Thymus (tissue), 11 donors: ENCODE measurements around the gene OVCH2. TPM values are rescaled to one million over a fixed set of nuclear protein-coding genes. Genes with fewer than 3 reads are reported as not detected.

Experiments
- DNase-seq, 9 donors: peaks; one replicate each; pipeline ENCODE4 v3.0.0-alpha.2; 2013; ENCODE audit warnings: low spot score in 9 of 9, low read depth in 6 of 9, missing footprints in 1 of 9
- H3K27ac ChIP-seq, 2 donors: one replicate each; pipeline ENCODE4 v1.5.1; 2013; ENCODE audit warnings: control low read depth in 1 of 2, low read depth in 1 of 2, low read length in 1 of 2, mild to moderate bottlenecking in 1 of 2, moderate library complexity in 1 of 2
- H3K27me3 ChIP-seq, 2 donors: one replicate each; pipeline ENCODE4 v1.5.1; 2013; ENCODE audit warnings: low read length in 1 of 2; ENCODE audit not compliant: control insufficient read depth in 2 of 2, insufficient read depth in 1 of 2
- H3K36me3 ChIP-seq, 2 donors: one replicate each; pipeline ENCODE4 v1.5.1; 2013; ENCODE audit warnings: low read length in 1 of 2, mild to moderate bottlenecking in 1 of 2, moderate library complexity in 1 of 2; ENCODE audit not compliant: control insufficient read depth in 2 of 2, insufficient read depth in 2 of 2
- H3K4me1 ChIP-seq, 2 donors: one replicate each; pipeline ENCODE4 v1.5.1; 2013; ENCODE audit warnings: low read length in 2 of 2; ENCODE audit not compliant: control insufficient read depth in 2 of 2, insufficient read depth in 2 of 2
- H3K4me3 ChIP-seq, 2 donors: one replicate each; pipeline ENCODE4 v1.5.1; 2013; ENCODE audit warnings: low read length in 2 of 2, control low read depth in 1 of 2, mild to moderate bottlenecking in 1 of 2
- H3K9me3 ChIP-seq, 2 donors: one replicate each; pipeline ENCODE4 v1.5.1; 2013; ENCODE audit warnings: low read length in 1 of 2, mild to moderate bottlenecking in 1 of 2; ENCODE audit not compliant: control insufficient read depth in 2 of 2, insufficient read depth in 1 of 2
- WGBS: extraction: QIAGEN DNeasy Blood & Tissue Kit; methylation state at CpG from one replicate; pipeline ENCODE4 v1.1.7; 2013; 5-methylcytosine and 5-hydroxymethylcytosine counted together
- polyA plus RNA-seq: library from polyadenylated mRNA; stranded (reverse); fragments of 200-250 nt; gene quantifications from one replicate; pipeline ENCODE4 v1.2.3, GENCODE V29; 2013
- total RNA-seq: library from RNA; stranded (reverse); fragments of 120-200 nt; gene quantifications from one replicate; pipeline ENCODE4 v1.2.4, GENCODE V29; 2013
- donor health status: healthy.

Gene OVCH2
- total and polyA plus RNA-seq, 2 donors, result 1.5 TPM; not detected in 1

- Histone ChIP-seq H3K27me3 (peaks cover 0 to 2% of the 10 kb centered on the region in 2 donors), H3K27ac (no peak overlapping the region), H3K4me3 (no peak overlapping the region), H3K4me1 (no peaks in the 10 kb centered on the region), H3K36me3 (no peaks in the 10 kb centered on the region), H3K9me3 (no peaks in the 10 kb centered on the region)
- WGBS, result 85% methylated on average over 6 of the region's 6 CpGs
- DNase-seq, result no peak
Measured at GRCh38 chr11:7690648-7691047, 15.6 kb downstream of the OVCH2 start.

- Histone ChIP-seq H3K36me3 (no peaks in the 10 kb centered on the region), H3K9me3 (no peaks in the 10 kb centered on the region), H3K4me3 (no peak overlapping the region), H3K27ac (no peak overlapping the region), H3K27me3 (peaks cover 0 to under 1% of the 10 kb centered on the region in 2 donors), H3K4me1 (no peaks in the 10 kb centered on the region)
- DNase-seq, result no peak
- WGBS, result 68% methylated on average over 4 of the region's 4 CpGs
Measured at GRCh38 chr11:7689239-7689638, 17.0 kb downstream of the OVCH2 start.

- Histone ChIP-seq H3K9me3 (no peaks in the 10 kb centered on the region), H3K27me3 (no peaks in the 10 kb centered on the region), H3K4me1 (no peaks in the 10 kb centered on the region), H3K27ac (no peak overlapping the region), H3K4me3 (no peak overlapping the region), H3K36me3 (no peaks in the 10 kb centered on the region)
- DNase-seq, result peak in 1 of 9 donors; percentile 6
- 11% methylated on average over 4 of the region's 4 CpGs for WGBS
Measured at GRCh38 chr11:7688238-7688826, 17.9 kb downstream of the OVCH2 start.

- WGBS, result 98% methylated on average over 1 of the region's 1 CpG
- no peak for DNase-seq
- Histone ChIP-seq H3K36me3 (no peaks in the 10 kb centered on the region), H3K4me1 (no peaks in the 10 kb centered on the region), H3K27me3 (no peaks in the 10 kb centered on the region), H3K9me3 (no peaks in the 10 kb centered on the region), H3K27ac (no peak overlapping the region), H3K4me3 (no peak overlapping the region)
Measured at GRCh38 chr11:7687386-7687785, 18.9 kb downstream of the OVCH2 start.

- Histone ChIP-seq H3K27me3 (no peaks in the 10 kb centered on the region), H3K4me3 (no peak overlapping the region), H3K27ac (no peak overlapping the region), H3K4me1 (no peaks in the 10 kb centered on the region), H3K36me3 (no peaks in the 10 kb centered on the region), H3K9me3 (no peaks in the 10 kb centered on the region)
- 95% methylated on average over 4 of the region's 4 CpGs for WGBS
- no peak for DNase-seq
Measured at GRCh38 chr11:7686761-7687160, 19.5 kb downstream of the OVCH2 start.

GRCh38 chr11:7683571-7683970 is 22.7 kb downstream of the OVCH2 start:
- 88% methylated on average over 2 of the region's 2 CpGs for WGBS
- H3K27ac ChIP-seq, result no peak overlapping the region
- H3K4me3 ChIP-seq, result no peak overlapping the region

GRCh38 chr11:7677796-7678201 is 28.5 kb downstream of the OVCH2 start:
- Histone ChIP-seq H3K27ac (no peak overlapping the region), H3K4me3 (no peak overlapping the region), H3K9me3 (no peaks in the 10 kb centered on the region), H3K27me3 (peaks cover 25 to 31% of the 10 kb centered on the region in 2 donors), H3K4me1 (no peaks in the 10 kb centered on the region), H3K36me3 (no peaks in the 10 kb centered on the region)
- WGBS, result 67% methylated on average over 4 of the region's 4 CpGs
- DNase-seq, result no peak

More at GRCh38 chr11:7683571-7683970, 22.7 kb downstream of the OVCH2 start:
- no peak for DNase-seq
- Histone ChIP-seq H3K36me3 (no peaks in the 10 kb centered on the region), H3K4me1 (no peaks in the 10 kb centered on the region), H3K9me3 (no peaks in the 10 kb centered on the region), H3K27me3 (no peaks in the 10 kb centered on the region)

GRCh38 chr11:7677071-7677470 is 29.2 kb downstream of the OVCH2 start:
- H3K27me3 ChIP-seq, result peaks cover 32 to 39% of the 10 kb centered on the region in 2 donors
- 70% methylated on average over 5 of the region's 5 CpGs for WGBS

GRCh38 chr11:7675631-7676030 is 30.6 kb downstream of the OVCH2 start:
- DNase-seq, result no peak
- Histone ChIP-seq H3K36me3 (no peaks in the 10 kb centered on the region), H3K27me3 (peaks cover 33 to 50% of the 10 kb centered on the region in 2 donors), H3K27ac (no peak overlapping the region), H3K4me1 (no peaks in the 10 kb centered on the region), H3K9me3 (no peaks in the 10 kb centered on the region), H3K4me3 (no peak overlapping the region)
- WGBS, result 82% methylated on average over 3 of the region's 3 CpGs

More at GRCh38 chr11:7677071-7677470, 29.2 kb downstream of the OVCH2 start:
- H3K36me3 ChIP-seq, result no peaks in the 10 kb centered on the region
- no peaks in the 10 kb centered on the region for H3K4me1 ChIP-seq
- no peak overlapping the region for H3K4me3 ChIP-seq
- no peak overlapping the region for H3K27ac ChIP-seq
- no peaks in the 10 kb centered on the region for H3K9me3 ChIP-seq
- DNase-seq, result no peak
